ENCODE results near the gene KCNJ9. TPM values are rescaled to one million over a fixed set of nuclear protein-coding genes. Genes with fewer than 3 reads are reported as not detected.

Gene KCNJ9
- total and polyA plus RNA-seq, 2 donors (not counting 3 experiments of a cell fraction or from before 2014, with no cell fraction given) = not detected

DNA sequence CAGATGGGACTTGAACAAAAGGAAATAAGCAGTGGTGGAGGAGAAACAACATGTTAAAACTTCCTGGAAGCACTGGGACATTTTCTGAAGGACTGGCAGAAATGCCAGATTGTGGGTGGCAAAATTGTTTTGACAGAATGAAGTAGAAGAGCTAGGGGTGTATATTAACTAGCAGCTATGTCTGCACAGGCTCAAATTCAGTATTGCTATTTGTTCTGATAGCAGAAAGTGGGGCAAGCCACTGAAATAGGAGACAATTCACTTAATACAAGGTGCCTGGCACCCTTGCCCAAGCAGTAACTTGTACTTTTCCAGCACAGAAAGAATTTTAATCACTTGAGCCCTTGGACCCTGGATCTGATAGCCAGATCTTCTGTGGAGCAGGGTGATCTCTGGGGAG is 37.8 kb upstream of the KCNJ9 start:
- dilution Hi-C loops (cut with MboI; ENCODE audit: extremely low pct_ligation_motif_present, low sequenced_read_pairs) = no loop called here
- FAIRE-seq = no peak

More for the DNA sequence above, 37.8 kb upstream of the KCNJ9 start:
- intact Hi-C loops (cut with micrococcal nuclease) = no loop called here
- no peak for DNase-seq (ENCODE audit: low read depth, low spot score)
- Histone ChIP-seq H3K4me1 (ENCODE audit: control insufficient read depth, extremely low read depth, insufficient read depth, low read length) (no peaks in the 10 kb centered on the region), H3K79me2 (ENCODE audit: control insufficient read depth, insufficient read depth, low read length) (no peaks in the 10 kb centered on the region), H3K36me3 (ENCODE audit: control insufficient read depth in 2 of 2, extremely low read depth in 1 of 2, insufficient read depth in 2 of 2, low read length in 2 of 2) (no peaks in the 10 kb centered on the region), H3K9ac (replicated peaks; ENCODE audit: extremely low read depth, insufficient read depth, low read length) (no peak overlapping the region), H3K4me2 (ENCODE audit: insufficient read depth, low read length) (no peak overlapping the region), H4K20me1 (replicated peaks; ENCODE audit: control insufficient read depth, extremely low read depth, insufficient read depth, low read length) (no peaks in the 10 kb centered on the region), H2AFZ (ENCODE audit: low read depth, low read length) (no peak overlapping the region), H3K27ac (ENCODE audit: insufficient read depth, low read depth, low read length) (no peak overlapping the region), H3K9me3 (replicated peaks; ENCODE audit: control insufficient read depth, insufficient read depth, low read length) (no peaks in the 10 kb centered on the region), H3K4me3 (replicated peaks in 1 of 3; ENCODE audit: insufficient read depth in 1 of 3, low read depth in 1 of 3, low read length in 3 of 3) (no peak overlapping the region), H3K27me3 (ENCODE audit: control insufficient read depth in 2 of 2, insufficient read depth in 2 of 2, low read length in 2 of 2) (peaks cover 14 to 24% of the 10 kb centered on the region in 2 experiments), H3K9me1 (replicated peaks; ENCODE audit: control insufficient read depth, extremely low read depth, insufficient read depth, low read length) (no peaks in the 10 kb centered on the region)
- ChIA-PET POLR2A (no interaction called here), CTCF (interaction anchor here (1.1 kb wide), 1 partner anchor 36 kb away, joined by 3 read pairs; no protein-coding TSS in a partner anchor)
- TF ChIP-seq FOS (IDR thresholded peaks at IDR 0.05; ENCODE audit: borderline replicate concordance, insufficient read depth, low read length) = no peak
- TF ChIP-seq JUN (IDR thresholded peaks at IDR 0.05; ENCODE audit: borderline replicate concordance, insufficient read depth, insufficient read length, low read depth) = no peak
- TF ChIP-seq, protein P1, sequence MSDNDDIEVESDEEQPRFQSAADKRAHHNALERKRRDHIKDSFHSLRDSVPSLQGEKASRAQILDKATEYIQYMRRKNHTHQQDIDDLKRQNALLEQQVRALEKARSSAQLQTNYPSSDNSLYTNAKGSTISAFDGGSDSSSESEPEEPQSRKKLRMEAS (IDR thresholded peaks at IDR 0.05; ENCODE audit: insufficient read depth, insufficient read length) = no peak
- no peak for TF ChIP-seq EZH2 (IDR thresholded peaks at IDR 0.05; ENCODE audit: borderline replicate concordance, low read depth, low read length, severe bottlenecking)
- no peak for TF ChIP-seq MYC (IDR thresholded peaks at IDR 0.05; ENCODE audit: low read depth, low read length)
- no peak for TF ChIP-seq GATA2 (IDR thresholded peaks at IDR 0.05; ENCODE audit: insufficient read depth, insufficient read length, low read depth, low read length)
- TF ChIP-seq, protein P2, sequence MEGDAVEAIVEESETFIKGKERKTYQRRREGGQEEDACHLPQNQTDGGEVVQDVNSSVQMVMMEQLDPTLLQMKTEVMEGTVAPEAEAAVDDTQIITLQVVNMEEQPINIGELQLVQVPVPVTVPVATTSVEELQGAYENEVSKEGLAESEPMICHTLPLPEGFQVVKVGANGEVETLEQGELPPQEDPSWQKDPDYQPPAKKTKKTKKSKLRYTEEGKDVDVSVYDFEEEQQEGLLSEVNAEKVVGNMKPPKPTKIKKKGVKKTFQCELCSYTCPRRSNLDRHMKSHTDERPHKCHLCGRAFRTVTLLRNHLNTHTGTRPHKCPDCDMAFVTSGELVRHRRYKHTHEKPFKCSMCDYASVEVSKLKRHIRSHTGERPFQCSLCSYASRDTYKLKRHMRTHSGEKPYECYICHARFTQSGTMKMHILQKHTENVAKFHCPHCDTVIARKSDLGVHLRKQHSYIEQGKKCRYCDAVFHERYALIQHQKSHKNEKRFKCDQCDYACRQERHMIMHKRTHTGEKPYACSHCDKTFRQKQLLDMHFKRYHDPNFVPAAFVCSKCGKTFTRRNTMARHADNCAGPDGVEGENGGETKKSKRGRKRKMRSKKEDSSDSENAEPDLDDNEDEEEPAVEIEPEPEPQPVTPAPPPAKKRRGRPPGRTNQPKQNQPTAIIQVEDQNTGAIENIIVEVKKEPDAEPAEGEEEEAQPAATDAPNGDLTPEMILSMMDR (IDR thresholded peaks at IDR 0.05; ENCODE audit: extremely low read depth in 1 of 2, insufficient read depth in 1 of 2, low read depth in 1 of 2, low read length in 2 of 2) = no peak
- TF ChIP-seq POLR2AphosphoS5 (IDR thresholded peaks at IDR 0.05; ENCODE audit: insufficient read depth, low read depth, low read length) = no peak
- no TSS peak for BruUV-seq (replicated peaks)
